T-helper 1 cell (primary cell): ENCODE data around the gene CXCL1.

Source experiments
- DNase-seq, 5 donors: peaks; one replicate each; pipeline ENCODE4 v3.0.0-alpha.2; 2012 to 2020

CXCL1 gene

GRCh38 chr4:73919691-73920090 lies 50.5 kb downstream of the CXCL1 start:
- DNase-seq, result no peak
